ENCODE data around the gene PAQR5. TPM values are rescaled to one million over a fixed set of nuclear protein-coding genes. Genes with fewer than 3 reads are reported as not detected.
"Not testable (repeated sequence)": the region's sequence is repeated elsewhere in the genome, so short reads cannot be mapped to it uniquely, and the experiment has no call there.

The PAQR5 gene
- total RNA-seq, 1 donor, result 1.1 TPM

DNA sequence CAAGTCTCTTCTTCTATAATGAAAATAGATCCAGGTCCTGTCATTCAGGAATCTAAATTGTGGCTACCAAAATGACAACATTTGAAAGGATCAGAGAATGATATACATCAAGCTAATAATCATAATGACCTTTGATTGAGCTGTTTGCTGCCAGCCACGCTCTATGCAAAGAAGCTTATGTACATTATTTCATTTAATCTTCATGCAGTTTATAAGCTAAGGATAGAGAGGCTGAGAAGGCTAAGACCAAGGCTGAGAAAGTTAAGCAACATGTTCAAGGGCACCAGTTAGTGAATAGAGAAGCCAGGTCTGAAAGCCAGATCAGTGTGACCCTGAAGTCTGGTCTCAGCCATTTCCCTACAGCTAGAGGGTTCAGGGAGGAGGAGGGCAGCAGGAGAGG lies 29.4 kb downstream of the PAQR5 start:
- Histone ChIP-seq H4K20me1 (ENCODE audit: insufficient read depth, low read length) (no peaks in the 10 kb centered on the region), H3K36me3 (ENCODE audit: insufficient read depth, low read length) (no peaks in the 10 kb centered on the region), H3K79me2 (ENCODE audit: insufficient read depth, low read length) (no peaks in the 10 kb centered on the region), H3K9me3 (ENCODE audit: low read depth, low read length) (no peaks in the 10 kb centered on the region), H3K27me3 (ENCODE audit: insufficient read depth, low read length) (no peaks in the 10 kb centered on the region), H3K27ac (ENCODE audit: low read depth, low read length) (no peak overlapping the region), H2AFZ (ENCODE audit: low read length) (no peak overlapping the region), H3K4me1 (ENCODE audit: insufficient read depth, low read length) (no peaks in the 10 kb centered on the region), H3K4me3 (ENCODE audit: insufficient read depth, low read length) (no peak overlapping the region), H3K4me2 (ENCODE audit: insufficient read depth, low read length) (no peak overlapping the region)
- no peak for DNase-seq (ENCODE audit: insufficient read length, low spot score, missing footprints)
- TF ChIP-seq, protein P1, sequence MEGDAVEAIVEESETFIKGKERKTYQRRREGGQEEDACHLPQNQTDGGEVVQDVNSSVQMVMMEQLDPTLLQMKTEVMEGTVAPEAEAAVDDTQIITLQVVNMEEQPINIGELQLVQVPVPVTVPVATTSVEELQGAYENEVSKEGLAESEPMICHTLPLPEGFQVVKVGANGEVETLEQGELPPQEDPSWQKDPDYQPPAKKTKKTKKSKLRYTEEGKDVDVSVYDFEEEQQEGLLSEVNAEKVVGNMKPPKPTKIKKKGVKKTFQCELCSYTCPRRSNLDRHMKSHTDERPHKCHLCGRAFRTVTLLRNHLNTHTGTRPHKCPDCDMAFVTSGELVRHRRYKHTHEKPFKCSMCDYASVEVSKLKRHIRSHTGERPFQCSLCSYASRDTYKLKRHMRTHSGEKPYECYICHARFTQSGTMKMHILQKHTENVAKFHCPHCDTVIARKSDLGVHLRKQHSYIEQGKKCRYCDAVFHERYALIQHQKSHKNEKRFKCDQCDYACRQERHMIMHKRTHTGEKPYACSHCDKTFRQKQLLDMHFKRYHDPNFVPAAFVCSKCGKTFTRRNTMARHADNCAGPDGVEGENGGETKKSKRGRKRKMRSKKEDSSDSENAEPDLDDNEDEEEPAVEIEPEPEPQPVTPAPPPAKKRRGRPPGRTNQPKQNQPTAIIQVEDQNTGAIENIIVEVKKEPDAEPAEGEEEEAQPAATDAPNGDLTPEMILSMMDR (IDR thresholded peaks at IDR 0.05; ENCODE audit: extremely low read depth, low read depth, low read length), result no peak

GRCh38 chr15:69328739-69329138 lies 30.0 kb downstream of the PAQR5 start:
- no peaks in the 10 kb centered on the region for H3K36me3 ChIP-seq (ENCODE audit: insufficient read depth, low read length)
- TF ChIP-seq, protein P1 (IDR thresholded peaks at IDR 0.05; ENCODE audit: extremely low read depth, low read depth, low read length), result no peak
- H4K20me1 ChIP-seq (ENCODE audit: insufficient read depth, low read length), result no peaks in the 10 kb centered on the region
- no peak overlapping the region for H3K4me3 ChIP-seq (ENCODE audit: insufficient read depth, low read length)
- H3K27ac ChIP-seq (ENCODE audit: low read depth, low read length), result no peak overlapping the region
- H3K4me1 ChIP-seq (ENCODE audit: insufficient read depth, low read length), result no peaks in the 10 kb centered on the region
- no peaks in the 10 kb centered on the region for H3K9me3 ChIP-seq (ENCODE audit: low read depth, low read length)
- no peak overlapping the region for H2AFZ ChIP-seq (ENCODE audit: low read length)
- no peak for DNase-seq (ENCODE audit: insufficient read length, low spot score, missing footprints)
- H3K27me3 ChIP-seq (ENCODE audit: insufficient read depth, low read length), result no peaks in the 10 kb centered on the region
- no peak overlapping the region for H3K4me2 ChIP-seq (ENCODE audit: insufficient read depth, low read length)
- no peaks in the 10 kb centered on the region for H3K79me2 ChIP-seq (ENCODE audit: insufficient read depth, low read length)

- no peak overlapping the region for H3K4me3 ChIP-seq (ENCODE audit: insufficient read depth, low read length)
- TF ChIP-seq, protein P1 (IDR thresholded peaks at IDR 0.05; ENCODE audit: extremely low read depth, low read depth, low read length), result no peak
- H3K4me2 ChIP-seq (ENCODE audit: insufficient read depth, low read length), result no peak overlapping the region
- no peaks in the 10 kb centered on the region for H3K79me2 ChIP-seq (ENCODE audit: insufficient read depth, low read length)
- no peaks in the 10 kb centered on the region for H3K36me3 ChIP-seq (ENCODE audit: insufficient read depth, low read length)
- H2AFZ ChIP-seq (ENCODE audit: low read length), result no peak overlapping the region
- H3K27ac ChIP-seq (ENCODE audit: low read depth, low read length), result no peak overlapping the region
- H3K4me1 ChIP-seq (ENCODE audit: insufficient read depth, low read length), result peaks cover 7% of the 10 kb centered on the region
- no peaks in the 10 kb centered on the region for H3K27me3 ChIP-seq (ENCODE audit: insufficient read depth, low read length)
- DNase-seq (ENCODE audit: insufficient read length, low spot score, missing footprints), result no peak
- no peaks in the 10 kb centered on the region for H3K9me3 ChIP-seq (ENCODE audit: low read depth, low read length)
- H4K20me1 ChIP-seq (ENCODE audit: insufficient read depth, low read length), result no peaks in the 10 kb centered on the region
Observed at GRCh38 chr15:69337138-69337537, 38.4 kb downstream of the PAQR5 start.

DNA sequence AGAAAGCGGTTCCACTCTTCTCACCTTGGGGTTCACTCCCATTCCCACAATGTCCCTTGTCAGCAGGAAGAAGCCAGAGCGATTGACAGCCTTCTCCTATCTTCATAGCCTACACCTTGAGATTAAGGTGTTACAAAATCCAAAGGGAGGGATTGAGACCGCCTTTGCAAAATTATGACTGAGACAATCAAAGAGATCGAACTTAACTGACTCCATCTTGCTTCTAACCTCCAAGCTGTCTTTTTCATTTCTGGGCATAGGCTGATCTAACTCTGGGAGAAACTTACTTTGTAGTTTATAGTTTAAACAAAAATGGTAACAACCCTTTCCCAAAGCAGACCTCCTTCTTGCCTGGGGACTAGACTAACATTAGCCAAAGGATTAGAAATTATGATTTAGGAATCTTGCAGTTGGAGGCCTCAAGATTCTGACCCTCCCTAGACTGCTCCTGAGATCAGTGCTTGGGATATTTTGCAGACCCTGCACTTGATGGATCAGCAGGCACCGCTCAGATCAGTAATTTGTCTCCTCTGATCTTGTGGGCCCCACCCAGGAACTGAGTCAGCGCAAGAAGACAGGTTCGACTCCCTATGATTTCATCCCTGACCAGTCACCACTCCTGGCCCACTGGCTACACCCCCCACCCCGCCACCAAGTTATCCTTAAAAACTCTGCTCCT lies 40.0 kb downstream of the PAQR5 start:
- no peaks in the 10 kb centered on the region for H4K20me1 ChIP-seq (ENCODE audit: insufficient read depth, low read length)

GRCh38 chr15:69339214-69339543 lies 40.5 kb downstream of the PAQR5 start:
- not testable (repeated sequence) for H3K4me3 ChIP-seq (ENCODE audit: insufficient read depth, low read length); H3K4me1 ChIP-seq (ENCODE audit: insufficient read depth, low read length); H4K20me1 ChIP-seq (ENCODE audit: insufficient read depth, low read length); H3K36me3 ChIP-seq (ENCODE audit: insufficient read depth, low read length); H2AFZ ChIP-seq (ENCODE audit: low read length); H3K27ac ChIP-seq (ENCODE audit: low read depth, low read length); H3K79me2 ChIP-seq (ENCODE audit: insufficient read depth, low read length); H3K9me3 ChIP-seq (ENCODE audit: low read depth, low read length); H3K27me3 ChIP-seq (ENCODE audit: insufficient read depth, low read length); DNase-seq (ENCODE audit: insufficient read length, low spot score, missing footprints)
- peak overlapping the region; percentile 39 for H3K4me2 ChIP-seq (ENCODE audit: insufficient read depth, low read length)

More for the DNA sequence above, 40.0 kb downstream of the PAQR5 start:
- TF ChIP-seq, protein P1 (IDR thresholded peaks at IDR 0.05; ENCODE audit: extremely low read depth, low read depth, low read length), result no peak
- no peaks in the 10 kb centered on the region for H3K9me3 ChIP-seq (ENCODE audit: low read depth, low read length)
- H3K27ac ChIP-seq (ENCODE audit: low read depth, low read length), result no peak overlapping the region
- no peak overlapping the region for H2AFZ ChIP-seq (ENCODE audit: low read length)
- H3K79me2 ChIP-seq (ENCODE audit: insufficient read depth, low read length), result no peaks in the 10 kb centered on the region
- H3K27me3 ChIP-seq (ENCODE audit: insufficient read depth, low read length), result no peaks in the 10 kb centered on the region
- H3K4me3 ChIP-seq (ENCODE audit: insufficient read depth, low read length), result no peak overlapping the region
- peak; percentile 3 for DNase-seq (ENCODE audit: insufficient read length, low spot score, missing footprints)
- peak overlapping the region; percentile 39 for H3K4me2 ChIP-seq (ENCODE audit: insufficient read depth, low read length)
- no peaks in the 10 kb centered on the region for H3K36me3 ChIP-seq (ENCODE audit: insufficient read depth, low read length)
- peaks cover 7% of the 10 kb centered on the region for H3K4me1 ChIP-seq (ENCODE audit: insufficient read depth, low read length)
